Endothelial cell of coronary artery (primary cell): Measurements from ENCODE around the gene SLC6A13. TPM values are rescaled to one million over a fixed set of nuclear protein-coding genes. Genes with fewer than 3 reads are reported as not detected.

Experiments used
- total RNA-seq: library from RNA; depleted of rRNA; stranded (reverse); fragments of >200 nt; gene quantifications from 2 replicates; pipeline ENCODE4 v1.2.3, GENCODE V29; 2014

The SLC6A13 gene
- total RNA-seq, result 0.09 TPM in 2 replicates

GRCh38 chr12:262817-263216, at the start of gene SLC6A13:
Gene SLC6A13 (minus strand): TSS chr12:262836. CDS start chr12:260052, 2,784 bp downstream.

GRCh38 chr12:214003-214741, 48.5 kb downstream of the SLC6A13 start, which contains the start of gene SLC6A12:
Gene SLC6A12 (minus strand): TSS chr12:214157. CDS start chr12:209986, 4,171 bp downstream.

Other genes with a start within 250 kb of the SLC6A13 start
- not detected in 2 replicates for gene IQSEC3, start 196.1 kb downstream of the SLC6A13 start, total RNA-seq
- not detected in 2 replicates for gene SLC6A12, start 48.7 kb downstream of the SLC6A13 start, total RNA-seq
- 45.0 and 57.5 TPM in 2 replicates for gene KDM5A, start 126.5 kb upstream of the SLC6A13 start, total RNA-seq
- 6.3 and 11.4 TPM in 2 replicates for gene CCDC77, start 138.8 kb upstream of the SLC6A13 start, total RNA-seq
- gene B4GALNT3, start 197.1 kb upstream of the SLC6A13 start, total RNA-seq, result not detected in 2 replicates